SK-N-SH (cell line): Measurements from ENCODE around the gene MAPK8IP3. TPM values are rescaled to one million over a fixed set of nuclear protein-coding genes. Genes with fewer than 3 reads are reported as not detected.
A peak's percentile ranks its signal among the peaks of the same experiment; 100 is the strongest.

Experiments used
- CTCF ChIA-PET: fragments of 300-600, 350-600 bp; formaldehyde crosslinking; extraction: SDS; loops from one replicate; lab custom pipeline; 2021; lab: Yijun Ruan, JAX
- POLR2A ChIA-PET: fragments of 350-600 bp; sonication (Branson Sonifier 250); formaldehyde crosslinking; extraction: SDS; loops from one replicate; lab custom pipeline; 2020; ENCODE audit warnings: antibody characterized with exemption, inconsistent platforms; lab: Yijun Ruan, JAX
- DNase-seq: peaks from one replicate; pipeline ENCODE4 v3.0.0; 2012
- H2AFZ ChIP-seq: fragments of 200-600 bp; sonication (generic); 2 replicates; pipeline ENCODE4 v1.8.1; 2016; ENCODE audit warnings: antibody characterized with exemption, mild to moderate bottlenecking, low read depth
- H3F3A ChIP-seq: fragments of 200-600 bp; sonication (generic); replicated peaks from 2 replicates; pipeline ENCODE3; 2016; ENCODE audit warnings: antibody characterized with exemption, mild to moderate bottlenecking; ENCODE audit not compliant: insufficient read depth
- H3K27ac ChIP-seq, 2 experiments: fragments of 200-500 bp in 1 of 2; fragments of 200-600 bp in 1 of 2; sonication (Bioruptor generic) in 1 of 2; sonication (generic), shearing (Covaris generic) in 1 of 2; 2 replicates each; pipeline versions ENCODE4 v1.5.1 to v1.6.1; 2014 to 2016; ENCODE audit warnings: low read depth in 2 of 2, inconsistent platforms in 1 of 2, low read length in 1 of 2, mild to moderate bottlenecking in 1 of 2, mixed read lengths in 1 of 2
- H3K27me3 ChIP-seq: fragments of 200-600 bp; sonication (generic), shearing (Covaris generic); 2 replicates; pipeline ENCODE4 v1.6.1; 2016; ENCODE audit warnings: mixed run types; ENCODE audit not compliant: insufficient read depth
- H3K36me3 ChIP-seq, 2 experiments: fragments of 200-500 bp in 1 of 2; fragments of 200-600 bp in 1 of 2; sonication (Bioruptor generic) in 1 of 2; sonication (generic) in 1 of 2; replicated peaks in 1 of 2; 2 replicates each; pipeline versions ENCODE3 to v1.5.1; 2014 to 2016; ENCODE audit warnings: low read length in 1 of 2, mild to moderate bottlenecking in 1 of 2; ENCODE audit not compliant: insufficient read depth in 2 of 2, control insufficient read depth in 1 of 2
- H3K4me1 ChIP-seq, 2 experiments: fragments of 200-500 bp in 1 of 2; fragments of 200-600 bp in 1 of 2; sonication (Bioruptor generic) in 1 of 2; sonication (generic), shearing (Covaris generic) in 1 of 2; 2 replicates each; pipeline versions ENCODE4 v1.5.1 to v1.6.1; 2014 to 2016; ENCODE audit warnings: low read depth in 1 of 2, low read length in 1 of 2, mixed run types in 1 of 2; ENCODE audit not compliant: insufficient read depth in 2 of 2, control insufficient read depth in 1 of 2
- H3K4me2 ChIP-seq: fragments of 200-600 bp; sonication (generic), shearing (Covaris generic); 2 replicates; pipeline ENCODE4 v1.6.1; 2017; ENCODE audit warnings: mixed run types
- H3K4me3 ChIP-seq, 2 experiments: fragments of 200-500 bp in 1 of 2; fragments of 200-600 bp in 1 of 2; sonication (Bioruptor generic) in 1 of 2; sonication (generic), shearing (Covaris generic) in 1 of 2; 2 replicates each; pipeline versions ENCODE4 v1.5.1 to v1.8.1; 2014 to 2016; ENCODE audit warnings: low read depth in 2 of 2, inconsistent platforms in 1 of 2, low read length in 1 of 2, mild to moderate bottlenecking in 1 of 2, mixed read lengths in 1 of 2, moderate library complexity in 1 of 2
- H3K79me2 ChIP-seq: fragments of 200-600 bp; sonication (generic); 2 replicates; pipeline ENCODE4 v1.8.1; 2017; ENCODE audit warnings: mild to moderate bottlenecking; ENCODE audit not compliant: insufficient read depth
- H3K9ac ChIP-seq: fragments of 200-600 bp; sonication (generic); 2 replicates; pipeline ENCODE4 v1.6.1; 2017; ENCODE audit warnings: mixed run types
- H3K9me2 ChIP-seq: fragments of 200-600 bp; sonication (generic); 2 replicates; pipeline ENCODE4 v1.6.1; 2017; ENCODE audit warnings: mixed run types
- H3K9me3 ChIP-seq: fragments of 200-600 bp; sonication (generic); 2 replicates; pipeline ENCODE4 v1.6.1; 2017; ENCODE audit warnings: mixed run types, mild to moderate bottlenecking, moderate library complexity
- H4K20me1 ChIP-seq: fragments of 200-600 bp; sonication (generic); 2 replicates; pipeline ENCODE4 v1.6.1; 2017; ENCODE audit warnings: mild to moderate bottlenecking, mixed run types; ENCODE audit not compliant: insufficient read depth
- ELF1 ChIP-seq: IDR thresholded peaks from 2 replicates; pipeline ENCODE4 v1.4.0; 2012
- EZH2phosphoT487 ChIP-seq: fragments of 200-600 bp; sonication (generic); IDR thresholded peaks from 2 replicates; pipeline ENCODE4 v1.6.1; 2017; ENCODE audit warnings: low read depth, mixed run types, mild to moderate bottlenecking, antibody characterized with exemption, moderate library complexity, borderline replicate concordance
- FOSL2 ChIP-seq: IDR thresholded peaks from 2 replicates; pipeline ENCODE4 v1.4.0; 2012; ENCODE audit warnings: low read depth, mild to moderate bottlenecking, moderate library complexity, borderline replicate concordance
- MAX ChIP-seq: IDR thresholded peaks from 2 replicates; pipeline ENCODE4 v1.4.0; 2012; ENCODE audit warnings: low read depth
- MXI1 ChIP-seq: IDR thresholded peaks from 2 replicates; pipeline ENCODE4 v1.6.1; 2012; ENCODE audit warnings: mild to moderate bottlenecking, low read depth, low read length, improper control_type of control experiment
- POLR2AphosphoS5 ChIP-seq: IDR thresholded peaks from 2 replicates; pipeline ENCODE4 v1.6.1; 2012; ENCODE audit warnings: low read depth, low read length
- RCOR1 ChIP-seq: fragments of 150-350 bp; IDR thresholded peaks from 2 replicates; pipeline ENCODE4 v1.6.1; 2017; ENCODE audit warnings: antibody characterized with exemption, low read length
- SIN3A ChIP-seq: IDR thresholded peaks from 2 replicates; pipeline ENCODE4 v1.6.1; 2012; ENCODE audit warnings: low read depth, mild to moderate bottlenecking, low read length, moderate library complexity, borderline replicate concordance
- SMC3 ChIP-seq: IDR thresholded peaks from 2 replicates; pipeline ENCODE4 v1.6.1; 2012; ENCODE audit warnings: low read depth, low read length, improper control_type of control experiment
- TAF1 ChIP-seq: IDR thresholded peaks from 2 replicates; pipeline ENCODE4 v1.6.1; 2012; ENCODE audit warnings: low read depth, mild to moderate bottlenecking, low read length, moderate library complexity, borderline replicate concordance
- YY1 ChIP-seq: IDR thresholded peaks from 2 replicates; pipeline ENCODE4 v1.4.0; 2012; ENCODE audit warnings: low read depth, mild to moderate bottlenecking
- WGBS: methylation state at CpG from one replicate; pipeline ENCODE4 v1.1.6; 2017; ENCODE audit warnings: low lambda C conversion rate; 5-methylcytosine and 5-hydroxymethylcytosine counted together
- polyA plus RNA-seq, 3 experiments: library from polyadenylated mRNA; depleted of rRNA; stranded (reverse); fragments of >200 nt; gene quantifications; 2 replicates each; pipeline ENCODE4 v1.2.3, GENCODE V29; 2012
- TF ChIP-seq, protein P1 (sequence below): IDR thresholded peaks from 2 replicates; pipeline ENCODE4 v1.6.1; 2012; ENCODE audit warnings: mild to moderate bottlenecking, low read depth, low read length, moderate library complexity

Gene MAPK8IP3
- polyA plus RNA-seq, 1 of the 3 experiments (the other 2 are of a cell fraction), result 57.3 TPM

DNA sequence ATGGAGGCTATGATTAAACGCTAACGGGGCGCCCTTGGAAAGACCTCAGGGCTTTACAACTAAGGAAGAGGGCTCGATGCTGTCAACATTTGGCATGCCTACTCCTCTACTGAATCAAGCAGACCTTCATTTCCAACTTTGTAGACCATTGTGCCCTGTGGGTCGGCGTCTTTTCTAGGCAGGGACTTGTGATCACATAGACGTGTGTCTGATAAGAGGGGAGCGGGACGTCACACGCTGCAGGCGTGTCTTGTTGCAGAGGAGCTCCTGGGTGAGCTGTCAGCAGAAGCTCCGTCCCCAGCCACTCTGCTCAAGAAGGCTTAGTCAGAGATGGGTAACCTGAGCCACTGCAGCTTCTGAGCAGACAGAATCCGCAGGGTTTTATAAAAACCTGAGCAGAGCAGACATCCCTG is 2.8 kb downstream of the MAPK8IP3 start:
- Histone ChIP-seq H3K9ac (no peak overlapping the region), H3K4me1 (peaks cover 13 to 22% of the 10 kb centered on the region in 2 experiments; a peak in 3 of 4 replicates), H4K20me1 (peaks cover 61% of the 10 kb centered on the region), H3K27me3 (no peaks in the 10 kb centered on the region), H3F3A (peaks cover 12% of the 10 kb centered on the region), H3K4me2 (peak overlapping the region; percentile 97), H3K9me3 (no peaks in the 10 kb centered on the region), H3K79me2 (peaks cover 87% of the 10 kb centered on the region), H3K4me3 (no peak overlapping the region), H3K36me3 (peaks cover 0 to 4% of the 10 kb centered on the region in 2 experiments), H3K9me2 (no peaks in the 10 kb centered on the region), H3K27ac (no peak overlapping the region), H2AFZ (no peak overlapping the region)
- CTCF ChIA-PET, result interaction anchor here (1.0 kb wide), 1 partner anchor 74 kb away, joined by 4 read pairs; the partner anchor contains the start of genes NUBP2 and SPSB3
- 89% methylated on average over 13 of the region's 13 CpGs for WGBS
- peak; percentile 57; the same call in 1 of the 2 replicates for TF ChIP-seq TAF1
- TF ChIP-seq SIN3A, result 0 out of 2 replicates have a peak, but pooled peaks have one; percentile 47
- no peak for TF ChIP-seq MAX
- no peak for DNase-seq
- POLR2A ChIA-PET, result interaction anchor here (0.6 kb wide), 1 partner anchor 216 kb away, joined by 3 read pairs; the partner anchor contains the start of gene TELO2

- Histone ChIP-seq H3K9me3 (no peaks in the 10 kb centered on the region), H4K20me1 (peaks cover 67% of the 10 kb centered on the region), H3K4me2 (peak overlapping the region; percentile 97), H3K9ac (no peak overlapping the region), H3K36me3 (peaks cover 0 to 4% of the 10 kb centered on the region in 2 experiments), H3K4me3 (no peak overlapping the region), H3K79me2 (peaks cover 89% of the 10 kb centered on the region), H3K27ac (no peak overlapping the region; a peak in 1 of 4 replicates), H3F3A (peaks cover 12% of the 10 kb centered on the region), H3K27me3 (no peaks in the 10 kb centered on the region), H3K9me2 (no peaks in the 10 kb centered on the region), H2AFZ (no peak overlapping the region), H3K4me1 (peaks cover 13 to 22% of the 10 kb centered on the region in 2 experiments; a peak in 3 of 4 replicates)
- WGBS, result 96% methylated on average over 12 of the region's 15 CpGs
- DNase-seq, result no peak
- TF ChIP-seq, protein P1, sequence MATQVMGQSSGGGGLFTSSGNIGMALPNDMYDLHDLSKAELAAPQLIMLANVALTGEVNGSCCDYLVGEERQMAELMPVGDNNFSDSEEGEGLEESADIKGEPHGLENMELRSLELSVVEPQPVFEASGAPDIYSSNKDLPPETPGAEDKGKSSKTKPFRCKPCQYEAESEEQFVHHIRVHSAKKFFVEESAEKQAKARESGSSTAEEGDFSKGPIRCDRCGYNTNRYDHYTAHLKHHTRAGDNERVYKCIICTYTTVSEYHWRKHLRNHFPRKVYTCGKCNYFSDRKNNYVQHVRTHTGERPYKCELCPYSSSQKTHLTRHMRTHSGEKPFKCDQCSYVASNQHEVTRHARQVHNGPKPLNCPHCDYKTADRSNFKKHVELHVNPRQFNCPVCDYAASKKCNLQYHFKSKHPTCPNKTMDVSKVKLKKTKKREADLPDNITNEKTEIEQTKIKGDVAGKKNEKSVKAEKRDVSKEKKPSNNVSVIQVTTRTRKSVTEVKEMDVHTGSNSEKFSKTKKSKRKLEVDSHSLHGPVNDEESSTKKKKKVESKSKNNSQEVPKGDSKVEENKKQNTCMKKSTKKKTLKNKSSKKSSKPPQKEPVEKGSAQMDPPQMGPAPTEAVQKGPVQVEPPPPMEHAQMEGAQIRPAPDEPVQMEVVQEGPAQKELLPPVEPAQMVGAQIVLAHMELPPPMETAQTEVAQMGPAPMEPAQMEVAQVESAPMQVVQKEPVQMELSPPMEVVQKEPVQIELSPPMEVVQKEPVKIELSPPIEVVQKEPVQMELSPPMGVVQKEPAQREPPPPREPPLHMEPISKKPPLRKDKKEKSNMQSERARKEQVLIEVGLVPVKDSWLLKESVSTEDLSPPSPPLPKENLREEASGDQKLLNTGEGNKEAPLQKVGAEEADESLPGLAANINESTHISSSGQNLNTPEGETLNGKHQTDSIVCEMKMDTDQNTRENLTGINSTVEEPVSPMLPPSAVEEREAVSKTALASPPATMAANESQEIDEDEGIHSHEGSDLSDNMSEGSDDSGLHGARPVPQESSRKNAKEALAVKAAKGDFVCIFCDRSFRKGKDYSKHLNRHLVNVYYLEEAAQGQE, result no peak
- no peak for TF ChIP-seq POLR2AphosphoS5
- no peak for TF ChIP-seq RCOR1
- no peak for TF ChIP-seq YY1
- no peak for TF ChIP-seq EZH2phosphoT487
- TF ChIP-seq MAX, result no peak
- TF ChIP-seq MXI1, result no peak
- TF ChIP-seq FOSL2, result no peak
- no peak for TF ChIP-seq SMC3
- no peak for TF ChIP-seq ELF1
- POLR2A ChIA-PET, result no interaction called here
- CTCF ChIA-PET, result no interaction called here
These were observed 3.4 kb downstream of the MAPK8IP3 start for GRCh38 chr16:1709356-1709755.
